GM23248 (cell line): ENCODE data around the gene METTL22.

Experiments
- EZH2 ChIP-seq: fragments of 200-600 bp; sonication (generic); IDR thresholded peaks from 2 replicates; pipeline ENCODE4 v1.6.1; 2018; ENCODE audit warnings: antibody characterized with exemption, mild to moderate bottlenecking; ENCODE audit not compliant: insufficient read depth, poor library complexity, severe bottlenecking
- EZH2phosphoT487 ChIP-seq: fragments of 200-600 bp; sonication (generic); IDR thresholded peaks from 2 replicates; pipeline ENCODE4 v1.6.1; 2018; ENCODE audit warnings: antibody characterized with exemption, moderate library complexity, mild to moderate bottlenecking, low read depth; ENCODE audit not compliant: insufficient read depth

- TF ChIP-seq EZH2phosphoT487 (no peak), EZH2 (no peak)
Observed at GRCh38 chr16:8619671-8620370, 1.7 kb upstream of the METTL22 start.
